GM06990 (cell line): ENCODE data around the gene SLC29A2.
A peak's percentile ranks its signal among the peaks of the same experiment; 100 is the strongest.
"Not testable (repeated sequence)": the region's sequence is repeated elsewhere in the genome, so short reads cannot be mapped to it uniquely, and the experiment has no call there.

Experiments used
- DNase-seq: peaks from one replicate; pipeline ENCODE4 v3.0.0-alpha.2; 2011; ENCODE audit not compliant: insufficient read length; ENCODE audit errors: extremely low read depth
- H3K27me3 ChIP-seq: replicated peaks from 2 replicates; pipeline ENCODE4 v1.6.0; 2011; ENCODE audit warnings: low read length; ENCODE audit not compliant: control insufficient read depth, insufficient read depth
- H3K36me3 ChIP-seq: 2 replicates; pipeline ENCODE4 v1.5.1; 2011; ENCODE audit warnings: low read length; ENCODE audit not compliant: control insufficient read depth, insufficient read depth
- H3K4me3 ChIP-seq: replicated peaks from 2 replicates; pipeline ENCODE4 v1.5.1; 2011; ENCODE audit warnings: low read depth, mild to moderate bottlenecking, control low read depth, low read length
- TF ChIP-seq, protein P1 (sequence below): IDR thresholded peaks from 2 replicates; pipeline ENCODE4 v1.5.1; 2011; ENCODE audit warnings: low read length, control low read depth, mild to moderate bottlenecking, inconsistent platforms; ENCODE audit not compliant: insufficient read depth, poor library complexity, severe bottlenecking

The SLC29A2 gene

DNA sequence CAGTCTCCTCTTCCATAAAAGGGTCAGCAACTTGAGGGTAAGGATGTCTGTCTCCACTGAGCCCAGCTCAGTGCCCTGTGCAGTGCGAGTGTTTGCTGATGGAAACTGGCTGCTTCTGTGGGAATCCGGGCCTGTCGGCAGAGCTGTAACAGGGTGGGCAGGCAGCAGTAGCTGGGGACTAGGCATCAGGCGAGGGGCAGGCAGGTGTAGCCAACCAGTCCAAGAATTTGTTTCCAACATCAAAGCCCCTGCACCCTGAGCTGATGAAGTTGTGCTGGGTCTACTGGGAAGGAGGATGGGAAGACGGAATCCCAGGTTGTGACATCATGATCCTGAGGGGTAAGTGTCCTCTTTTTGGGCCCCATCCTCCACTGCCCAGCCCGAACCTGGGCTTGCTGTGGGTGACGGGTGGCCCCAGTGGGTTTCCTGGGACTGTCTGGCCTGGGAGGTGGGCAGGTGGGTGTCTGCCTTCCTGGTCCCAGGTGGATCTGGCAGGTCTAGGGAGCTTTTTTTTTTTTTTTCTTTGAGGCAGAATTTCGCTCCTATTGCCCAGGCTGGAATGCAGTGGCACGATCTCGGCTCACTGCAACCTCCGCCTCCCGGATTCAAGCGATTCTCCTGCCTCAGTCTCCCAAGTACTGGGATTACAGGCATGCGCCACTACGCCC, 11.0 kb downstream of the SLC29A2 start:
- H3K4me3 ChIP-seq = no peak overlapping the region
- no peaks in the 10 kb centered on the region for H3K36me3 ChIP-seq
- TF ChIP-seq, protein P1, sequence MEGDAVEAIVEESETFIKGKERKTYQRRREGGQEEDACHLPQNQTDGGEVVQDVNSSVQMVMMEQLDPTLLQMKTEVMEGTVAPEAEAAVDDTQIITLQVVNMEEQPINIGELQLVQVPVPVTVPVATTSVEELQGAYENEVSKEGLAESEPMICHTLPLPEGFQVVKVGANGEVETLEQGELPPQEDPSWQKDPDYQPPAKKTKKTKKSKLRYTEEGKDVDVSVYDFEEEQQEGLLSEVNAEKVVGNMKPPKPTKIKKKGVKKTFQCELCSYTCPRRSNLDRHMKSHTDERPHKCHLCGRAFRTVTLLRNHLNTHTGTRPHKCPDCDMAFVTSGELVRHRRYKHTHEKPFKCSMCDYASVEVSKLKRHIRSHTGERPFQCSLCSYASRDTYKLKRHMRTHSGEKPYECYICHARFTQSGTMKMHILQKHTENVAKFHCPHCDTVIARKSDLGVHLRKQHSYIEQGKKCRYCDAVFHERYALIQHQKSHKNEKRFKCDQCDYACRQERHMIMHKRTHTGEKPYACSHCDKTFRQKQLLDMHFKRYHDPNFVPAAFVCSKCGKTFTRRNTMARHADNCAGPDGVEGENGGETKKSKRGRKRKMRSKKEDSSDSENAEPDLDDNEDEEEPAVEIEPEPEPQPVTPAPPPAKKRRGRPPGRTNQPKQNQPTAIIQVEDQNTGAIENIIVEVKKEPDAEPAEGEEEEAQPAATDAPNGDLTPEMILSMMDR = no peak
- H3K27me3 ChIP-seq = no peaks in the 10 kb centered on the region
- no peak for DNase-seq

DNA sequence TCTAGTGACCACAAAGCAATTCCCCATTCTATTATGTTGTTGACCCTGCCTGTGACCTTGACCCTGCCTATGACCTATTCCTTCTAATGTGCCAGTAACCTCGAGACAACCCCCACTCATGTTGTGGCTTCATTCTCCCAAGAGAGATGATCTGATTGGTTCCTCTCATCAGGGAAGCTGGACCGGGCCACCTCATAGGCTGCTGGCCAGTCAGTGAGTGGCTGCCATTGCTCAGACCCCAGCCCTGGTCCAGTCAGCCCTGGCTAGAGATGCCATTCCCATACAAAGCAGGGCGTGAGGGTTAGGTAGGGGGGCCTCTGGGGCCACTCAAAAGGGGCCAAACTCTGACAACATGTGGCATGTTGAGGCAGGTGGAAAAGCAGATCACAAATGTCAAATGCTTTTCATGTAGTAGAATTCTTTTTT, 11.9 kb downstream of the SLC29A2 start:
- TF ChIP-seq, protein P1 = no peak
- Histone ChIP-seq H3K36me3 (no peaks in the 10 kb centered on the region), H3K27me3 (no peaks in the 10 kb centered on the region), H3K4me3 (no peak overlapping the region)
- no peak for DNase-seq

DNA sequence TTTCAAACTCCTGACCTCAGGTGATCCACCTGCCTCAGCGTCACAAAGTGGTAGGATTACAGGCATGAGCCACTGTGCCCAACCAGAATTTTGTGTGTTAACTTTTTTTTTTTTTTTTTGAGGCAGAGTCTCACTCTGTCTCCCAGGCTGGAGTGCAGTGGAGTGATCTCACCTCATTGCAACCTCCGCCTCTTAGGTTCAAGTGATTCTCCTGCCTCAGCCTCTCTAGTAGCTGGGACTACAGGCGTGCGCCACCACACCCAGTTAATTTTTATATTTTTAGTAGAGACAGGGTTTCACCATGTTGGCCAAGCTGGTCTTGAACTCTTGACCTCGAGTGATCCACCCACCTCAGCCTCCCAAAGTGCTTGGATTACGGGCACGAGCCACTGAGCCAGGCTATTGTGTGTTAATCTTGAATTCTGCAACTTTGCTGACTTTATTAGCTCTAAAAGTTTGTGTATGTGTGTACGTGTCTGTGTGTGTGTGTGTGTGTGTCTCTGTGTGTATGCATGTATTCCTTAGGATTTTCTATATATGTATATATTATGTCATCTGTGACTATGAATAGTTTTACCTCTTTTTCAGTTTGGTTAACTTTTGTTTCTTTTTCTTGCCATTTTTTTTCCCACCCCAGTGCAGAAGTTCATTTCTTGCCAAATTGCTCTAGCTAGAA, 20.9 kb downstream of the SLC29A2 start:
- not testable (repeated sequence) for H3K36me3 ChIP-seq, H3K4me3 ChIP-seq, H3K27me3 ChIP-seq, DNase-seq

DNA sequence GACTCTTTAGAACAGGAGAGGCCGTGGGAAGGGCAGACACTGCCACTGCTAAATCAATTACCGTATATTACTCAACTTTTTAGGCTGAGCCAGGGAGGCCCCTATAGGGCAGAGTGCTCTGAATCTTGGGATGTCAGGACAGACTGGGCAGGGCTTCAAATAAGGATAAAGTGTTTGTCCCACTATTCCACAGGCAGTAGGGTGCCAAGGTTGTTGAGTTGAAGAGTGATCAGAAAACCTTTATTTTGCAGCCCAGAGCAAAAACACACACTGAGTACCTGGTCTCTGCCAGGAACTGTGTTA, 22.5 kb downstream of the SLC29A2 start:
- TF ChIP-seq, protein P1 = no peak
- Histone ChIP-seq H3K36me3 (no peaks in the 10 kb centered on the region), H3K4me3 (no peak overlapping the region), H3K27me3 (no peaks in the 10 kb centered on the region)
- DNase-seq = no peak

DNA sequence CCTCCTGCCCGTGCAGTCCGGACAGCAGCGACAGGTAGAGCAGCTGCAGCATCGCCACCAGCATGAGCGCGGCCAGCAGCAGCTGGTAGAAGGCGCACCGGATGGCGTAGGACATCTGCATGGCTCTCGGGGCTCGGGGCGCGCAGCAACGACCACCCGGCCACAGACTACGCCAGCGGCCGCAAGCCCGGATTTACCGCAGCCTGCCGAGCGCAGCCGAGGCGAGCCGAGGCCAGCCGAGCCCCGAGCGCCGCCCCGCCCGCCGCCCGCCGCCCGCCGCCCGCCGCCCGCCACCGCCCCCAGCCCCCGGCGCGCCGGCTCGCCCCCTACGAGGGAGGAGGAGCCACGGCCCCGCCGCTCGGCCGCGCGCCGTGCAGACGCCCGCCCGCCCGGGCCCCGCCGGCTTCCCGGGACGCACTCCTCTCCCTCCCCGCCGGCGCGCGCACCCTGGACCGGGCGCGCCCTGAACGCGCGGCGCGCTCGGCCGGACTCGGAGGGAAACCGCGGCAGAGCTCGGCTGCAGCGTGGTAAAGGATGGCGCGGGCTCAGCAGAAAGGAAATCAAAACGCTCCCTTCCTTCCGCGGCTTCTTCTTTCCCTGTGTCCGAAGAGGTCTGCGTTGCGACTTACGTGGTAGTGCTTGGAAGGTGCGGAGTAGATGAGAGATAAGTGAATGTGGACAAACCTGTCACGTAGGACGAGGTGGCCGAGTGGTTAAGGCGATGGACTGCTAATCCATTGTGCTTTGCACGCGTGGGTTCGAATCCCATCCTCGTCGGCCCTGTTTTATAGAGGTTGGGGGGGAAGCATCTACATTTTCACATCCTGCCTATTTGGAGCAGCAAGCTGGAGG, 23.9 kb downstream of the SLC29A2 start, which contains the start of gene B4GAT1:
B4GAT1 (minus strand) TSS at position 205 of the 852 bp plus-strand sequence; CDS start at position 121, 84 bp downstream.
- no peaks in the 10 kb centered on the region for H3K36me3 ChIP-seq
- no peaks in the 10 kb centered on the region for H3K27me3 ChIP-seq
- DNase-seq = peak; percentile 87
- TF ChIP-seq, protein P1 = no peak
- peak within 1 kb of the TSS; percentile 82 for H3K4me3 ChIP-seq
